Activated CD4-positive, alpha-beta T cell treated with anti-CD3 and anti-CD28 coated beads, Interleukin-2, amount 10 ng/mL, durations not matched to agents 24 days and 14 days (primary cell): Measurements from ENCODE around the gene BORCS5. TPM values are rescaled to one million over a fixed set of nuclear protein-coding genes. Genes with fewer than 3 reads are reported as not detected.
A peak's percentile ranks its signal among the peaks of the same experiment; 100 is the strongest.

Experiments used
- DNase-seq: peaks from one replicate; pipeline ENCODE4 v3.0.0; 2022
- H3K27ac Mint-ChIP-seq: one replicate; pipeline ENCODE4 v1.8.0; 2022; ENCODE audit warnings: mild to moderate bottlenecking, mixed read lengths
- H3K27me3 Mint-ChIP-seq: one replicate; pipeline ENCODE4 v1.8.0; 2022; ENCODE audit warnings: mixed read lengths
- H3K36me3 Mint-ChIP-seq: one replicate; pipeline ENCODE4 v1.8.0; 2022; ENCODE audit warnings: low read depth, mild to moderate bottlenecking, mixed read lengths
- H3K4me1 Mint-ChIP-seq: one replicate; pipeline ENCODE4 v1.8.0; 2021; ENCODE audit warnings: mixed read lengths
- H3K4me3 Mint-ChIP-seq: one replicate; pipeline ENCODE4 v1.8.0; 2022; ENCODE audit warnings: mild to moderate bottlenecking, moderate library complexity, mixed read lengths
- H3K9me3 Mint-ChIP-seq: one replicate; pipeline ENCODE4 v1.8.0; 2021; ENCODE audit warnings: mixed read lengths
- intact Hi-C: fragments of 100-400 bp; cut with micrococcal nuclease; formaldehyde crosslinking; loops from one replicate; pipeline ENCODE4 v1.15.1; 2023
- total RNA-seq: library from RNA; stranded (reverse); gene quantifications from 2 replicates; pipeline ENCODE4 v1.2.3, GENCODE V29; 2022

BORCS5 gene
- total RNA-seq, 1 donor from 2014 or later: 34.0 TPM

DNA sequence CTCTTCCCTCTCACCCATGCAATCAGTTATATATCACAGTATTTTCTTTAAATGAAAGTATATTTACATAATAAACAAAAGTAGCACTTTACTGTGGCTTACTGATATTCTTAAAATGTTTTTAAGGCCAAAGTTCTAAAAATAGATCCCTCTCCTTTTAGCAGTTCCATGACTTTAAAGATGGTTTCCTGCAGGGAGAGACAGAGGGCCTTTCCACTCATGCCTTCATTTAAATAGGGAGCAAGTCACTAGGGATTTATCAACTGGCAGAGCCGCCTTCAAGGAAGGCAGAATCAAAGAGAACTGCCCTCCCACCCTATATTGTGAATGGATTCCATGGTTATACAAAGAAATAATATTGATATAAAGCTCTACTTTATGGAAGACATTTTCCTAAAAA is 150.2 kb downstream of the BORCS5 start:
- Mint-ChIP-seq H3K27ac (peak overlapping the region; percentile 94), H3K4me3 (peak overlapping the region; percentile 64), H3K27me3 (peaks cover 1% of the 10 kb centered on the region), H3K4me1 (peaks cover 55% of the 10 kb centered on the region), H3K9me3 (no peaks in the 10 kb centered on the region), H3K36me3 (peaks cover 34% of the 10 kb centered on the region)
- no peak for DNase-seq
- intact Hi-C loops: loop anchor here (2.0 to 5.0 kb wide), 3 partner anchors 24 to 105 kb away; partner anchors contain the start of gene CREBL2

DNA sequence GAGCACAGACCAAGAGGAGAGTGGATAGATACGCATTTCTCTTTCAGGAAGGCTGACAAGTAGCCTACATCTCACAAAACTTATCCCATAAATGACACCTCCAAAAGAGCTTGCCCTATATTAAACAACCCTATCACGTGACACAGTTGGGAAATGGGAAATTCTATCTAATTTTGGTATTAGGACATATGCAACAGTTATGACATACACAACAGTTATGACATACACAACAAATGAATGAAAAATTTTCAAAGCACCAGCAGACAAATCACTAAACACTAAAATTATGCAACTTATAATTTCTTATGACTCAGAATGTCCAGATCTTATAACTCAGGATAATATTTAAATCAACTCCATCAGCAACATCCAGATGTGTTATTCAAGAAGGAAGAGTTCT is 151.7 kb downstream of the BORCS5 start:
- intact Hi-C loops: loop anchor here (5.0 kb wide), 1 partner anchor 104 kb away; the partner anchor contains the start of gene CREBL2
- Mint-ChIP-seq H3K36me3 (peaks cover 34% of the 10 kb centered on the region), H3K4me3 (no peak overlapping the region), H3K27ac (peak overlapping the region; percentile 76), H3K4me1 (peaks cover 46% of the 10 kb centered on the region), H3K27me3 (peaks cover 1% of the 10 kb centered on the region), H3K9me3 (no peaks in the 10 kb centered on the region)
- DNase-seq: no peak

- H3K4me1 Mint-ChIP-seq: peaks cover 37% of the 10 kb centered on the region
- H3K36me3 Mint-ChIP-seq: peaks cover 44% of the 10 kb centered on the region
- no peak overlapping the region for H3K4me3 Mint-ChIP-seq
- DNase-seq: no peak
- no peaks in the 10 kb centered on the region for H3K9me3 Mint-ChIP-seq
- H3K27ac Mint-ChIP-seq: peak overlapping the region; percentile 26
- intact Hi-C loops: no loop called here
- peaks cover 1% of the 10 kb centered on the region for H3K27me3 Mint-ChIP-seq
Measured at GRCh38 chr12:12510141-12510540, 153.3 kb downstream of the BORCS5 start.

DNA sequence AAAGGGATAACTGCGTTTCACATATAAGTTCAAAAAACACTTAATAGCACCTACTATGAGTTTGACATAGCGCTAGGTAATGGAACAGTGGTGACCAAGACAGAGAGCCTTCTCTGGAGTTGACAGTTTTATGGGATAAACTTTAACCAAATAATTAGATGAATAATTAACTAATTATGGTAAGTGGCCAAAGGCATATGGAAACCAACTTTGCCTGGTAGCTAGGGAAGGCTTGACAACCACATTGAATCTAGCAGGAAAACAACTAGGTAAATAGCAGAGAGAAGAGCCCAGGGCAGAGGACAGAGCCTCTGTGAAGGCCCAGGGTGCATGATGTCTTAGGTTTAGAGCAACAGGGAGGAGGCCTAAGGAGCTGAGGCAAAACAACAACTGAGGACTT is 153.7 kb downstream of the BORCS5 start:
- peaks cover 48% of the 10 kb centered on the region for H3K36me3 Mint-ChIP-seq
- H3K27me3 Mint-ChIP-seq: peaks cover 1% of the 10 kb centered on the region
- intact Hi-C loops: no loop called here

DNA sequence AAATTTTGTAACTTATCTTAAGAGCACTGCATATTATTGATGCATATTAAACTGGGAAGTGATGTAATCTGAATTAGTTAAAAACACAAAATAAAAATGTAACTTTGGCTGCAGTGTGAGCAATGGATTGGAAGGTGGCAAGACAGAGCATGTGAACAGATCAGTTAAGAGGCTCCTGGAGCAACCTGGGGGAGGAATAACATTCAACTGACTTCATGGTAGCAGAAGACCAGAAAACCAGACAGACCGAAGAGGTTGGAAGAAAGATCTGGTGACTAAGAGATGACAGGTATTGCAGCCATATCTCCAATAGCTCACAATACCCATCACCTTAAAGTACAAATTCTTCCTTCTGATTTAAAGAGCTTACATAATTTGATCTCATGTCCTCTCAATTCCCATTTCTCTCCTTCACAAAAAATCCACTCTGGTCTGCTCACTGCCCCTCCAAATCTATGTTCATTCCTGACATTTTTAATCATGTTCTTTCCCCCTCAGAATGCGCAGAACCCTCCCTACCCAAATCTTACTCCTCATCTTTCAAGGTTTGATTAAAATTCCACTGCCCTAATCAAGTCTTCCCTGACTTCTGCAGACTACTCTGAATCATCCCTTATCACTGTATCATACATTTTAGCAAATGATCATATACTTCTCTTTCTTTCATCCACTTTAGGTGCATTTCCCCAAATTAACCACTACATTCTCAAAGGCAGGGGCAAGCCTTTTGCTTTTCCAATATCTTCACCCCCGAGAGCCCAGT is 154.3 kb downstream of the BORCS5 start:
- no peak overlapping the region for H3K4me3 Mint-ChIP-seq
- H3K27me3 Mint-ChIP-seq: no peaks in the 10 kb centered on the region
- intact Hi-C loops: no loop called here
- no peaks in the 10 kb centered on the region for H3K9me3 Mint-ChIP-seq
- H3K27ac Mint-ChIP-seq: no peak overlapping the region
- H3K36me3 Mint-ChIP-seq: peaks cover 45% of the 10 kb centered on the region
- peaks cover 28% of the 10 kb centered on the region for H3K4me1 Mint-ChIP-seq
- no peak for DNase-seq

More for the DNA sequence above, 153.7 kb downstream of the BORCS5 start:
- no peaks in the 10 kb centered on the region for H3K9me3 Mint-ChIP-seq
- DNase-seq: no peak
- peaks cover 33% of the 10 kb centered on the region for H3K4me1 Mint-ChIP-seq
- H3K4me3 Mint-ChIP-seq: no peak overlapping the region
- H3K27ac Mint-ChIP-seq: peak overlapping the region; percentile 26

DNA sequence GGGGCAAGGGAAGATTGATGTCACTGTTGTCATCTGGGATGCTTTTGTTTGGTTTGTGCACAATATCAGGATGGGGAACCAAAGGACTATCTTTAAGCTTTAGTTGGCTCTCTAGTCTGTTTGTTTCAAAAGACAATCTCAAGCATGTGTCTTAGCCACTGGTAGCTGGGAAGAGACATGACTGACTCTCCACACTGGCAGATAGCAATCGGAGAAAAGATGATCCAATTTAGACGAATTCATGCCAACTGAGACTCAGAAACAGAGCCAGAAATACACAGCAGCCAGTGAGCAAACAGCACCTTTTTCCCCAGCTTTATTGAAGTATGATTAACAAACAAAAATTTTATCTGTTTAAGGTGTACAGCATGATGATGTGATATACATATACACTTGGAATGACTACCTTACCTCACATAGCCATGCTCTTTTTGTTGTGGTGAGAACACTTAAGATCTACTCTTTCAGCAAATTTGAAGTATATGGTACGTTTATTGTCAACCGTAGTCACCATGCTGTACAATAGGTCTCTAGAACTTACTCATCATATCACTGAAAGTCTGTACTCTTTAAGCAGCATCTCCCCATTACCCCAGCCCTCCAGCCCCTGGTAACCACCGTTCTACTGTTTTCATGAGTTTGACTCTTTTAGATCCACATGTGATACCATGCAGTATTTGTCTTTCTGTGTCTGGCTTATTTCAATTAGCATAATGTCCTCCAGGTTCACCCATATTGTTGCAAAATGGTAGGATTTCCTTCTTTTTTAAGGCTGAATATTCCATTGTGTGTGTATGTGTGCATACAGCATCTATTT is 155.2 kb downstream of the BORCS5 start:
- peak; percentile 62 for DNase-seq

GRCh38 chr12:12513416-12514006 is 156.6 kb downstream of the BORCS5 start:
- H3K27ac Mint-ChIP-seq: no peak overlapping the region
- no peak for DNase-seq
- H3K4me1 Mint-ChIP-seq: peaks cover 21% of the 10 kb centered on the region
- no peaks in the 10 kb centered on the region for H3K9me3 Mint-ChIP-seq
- intact Hi-C loops: loop anchor here (2.0 kb wide), 1 partner anchor 17 kb away; no protein-coding TSS in a partner anchor
- no peaks in the 10 kb centered on the region for H3K27me3 Mint-ChIP-seq
- peaks cover 58% of the 10 kb centered on the region for H3K36me3 Mint-ChIP-seq
- no peak overlapping the region for H3K4me3 Mint-ChIP-seq

More for the DNA sequence above, 155.2 kb downstream of the BORCS5 start:
- Mint-ChIP-seq H3K4me3 (no peak overlapping the region), H3K36me3 (peaks cover 53% of the 10 kb centered on the region), H3K27me3 (no peaks in the 10 kb centered on the region), H3K27ac (no peak overlapping the region), H3K4me1 (peaks cover 21% of the 10 kb centered on the region), H3K9me3 (no peaks in the 10 kb centered on the region)
- intact Hi-C loops: loop anchor here (2.0 kb wide), 1 partner anchor 19 kb away; no protein-coding TSS in a partner anchor

- H3K27me3 Mint-ChIP-seq: no peaks in the 10 kb centered on the region
- H3K27ac Mint-ChIP-seq: no peak overlapping the region
- DNase-seq: peak; percentile 37
- no peaks in the 10 kb centered on the region for H3K9me3 Mint-ChIP-seq
- peaks cover 67% of the 10 kb centered on the region for H3K36me3 Mint-ChIP-seq
- no peak overlapping the region for H3K4me3 Mint-ChIP-seq
- intact Hi-C loops: no loop called here
- H3K4me1 Mint-ChIP-seq: peaks cover 22% of the 10 kb centered on the region
Measured at GRCh38 chr12:12518464-12518845, 161.6 kb downstream of the BORCS5 start.

DNA sequence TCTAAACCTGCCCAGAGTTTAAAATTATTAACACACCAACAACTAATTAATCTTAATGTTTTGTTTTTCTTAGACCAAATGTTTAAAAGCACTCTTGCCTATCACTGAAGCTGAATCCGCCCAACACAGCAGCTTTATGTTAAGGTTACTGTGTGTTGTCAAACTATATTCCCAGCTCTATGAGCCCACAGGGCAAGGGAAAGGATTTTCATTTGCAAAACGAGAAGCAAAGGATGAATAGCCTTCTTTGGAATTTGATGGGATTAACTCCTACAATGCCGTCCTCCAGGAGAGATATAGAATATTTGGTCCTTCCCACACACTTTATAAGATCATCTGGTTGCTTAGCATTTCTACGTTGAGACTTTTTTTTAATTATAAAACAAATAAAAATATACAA is 162.0 kb downstream of the BORCS5 start:
- Mint-ChIP-seq H3K36me3 (peaks cover 62% of the 10 kb centered on the region), H3K4me1 (peaks cover 22% of the 10 kb centered on the region), H3K27ac (no peak overlapping the region)

More for the DNA sequence above, 162.0 kb downstream of the BORCS5 start:
- no peaks in the 10 kb centered on the region for H3K9me3 Mint-ChIP-seq
- no peak for DNase-seq
- H3K4me3 Mint-ChIP-seq: no peak overlapping the region
- no peaks in the 10 kb centered on the region for H3K27me3 Mint-ChIP-seq
- intact Hi-C loops: no loop called here

Other genes with a start within 250 kb of the BORCS5 start
- gene LRP6, start 90.0 kb upstream of the BORCS5 start, total RNA-seq: 5.8 and 8.4 TPM in 2 replicates
- gene MANSC1, start 6.8 kb upstream of the BORCS5 start, total RNA-seq: 0.88 and 1.1 TPM in 2 replicates
- 48.3 and 51.2 TPM in 2 replicates for gene DUSP16, start 205.8 kb downstream of the BORCS5 start, total RNA-seq